HepG2 (cell line): Measurements from ENCODE around the gene KRT36. TPM values are rescaled to one million over a fixed set of nuclear protein-coding genes. Genes with fewer than 3 reads are reported as not detected.
A peak's percentile ranks its signal among the peaks of the same experiment; 100 is the strongest.

Experiments used
- ATAC-seq: fragments of 200-7000 bp; cut with Tn5 transposase; 3 replicates; pipeline ENCODE4 v1.9.1; 2020; ENCODE audit warnings: mild to moderate bottlenecking, moderate library complexity
- BruUV-seq: library from RNA; stranded (reverse); fragments of 400-500 nt; replicated peaks from 2 replicates; lab custom pipeline; 2021; lab: Mats Ljungman, UMichigan
- CTCF ChIA-PET: fragments of 300-600 bp; formaldehyde crosslinking; extraction: SDS; loops from one replicate; lab custom pipeline; 2021; ENCODE audit warnings: low total read pairs, inconsistent platforms, low intra/inter-chr PET ratio; lab: Yijun Ruan, JAX
- POLR2A ChIA-PET: fragments of 350-600 bp; sonication (Branson Sonifier 250); formaldehyde crosslinking; loops from one replicate; lab custom pipeline; 2020; ENCODE audit warnings: antibody characterized with exemption, inconsistent platforms; lab: Yijun Ruan, JAX
- DNase-seq: peaks from one replicate; pipeline ENCODE4 v3.0.0-alpha.2; 2015; ENCODE audit warnings: low spot score
- FAIRE-seq: peaks from 3 replicates; lab custom pipeline; 2011; peaks lifted over from hg19 to GRCh38; lab: Jason Lieb, UNC
- H2AFZ ChIP-seq: one replicate; pipeline ENCODE4 v1.6.1; 2011; ENCODE audit warnings: low read length, inconsistent platforms
- H3K27ac ChIP-seq: fragments of 300-600 bp; 3 replicates; pipeline ENCODE4 v1.8.0; 2011; ENCODE audit warnings: mixed run types, mild to moderate bottlenecking, mixed read lengths, low read length, inconsistent platforms; ENCODE audit not compliant: insufficient read depth; ENCODE audit errors: extremely low read length
- H3K27me3 ChIP-seq, 2 experiments: fragments of 200-600 bp in 1 of 2; 2 replicates in 1 of 2; 3 replicates in 1 of 2; pipeline versions ENCODE4 v1.6.0 to v1.8.0; 2011; ENCODE audit warnings: low read length in 2 of 2, mild to moderate bottlenecking in 2 of 2, moderate library complexity in 2 of 2, inconsistent platforms in 1 of 2; ENCODE audit not compliant: insufficient read depth in 2 of 2, control insufficient read depth in 1 of 2
- H3K36me3 ChIP-seq, 2 experiments: fragments of 200-600 bp in 1 of 2; replicated peaks in 1 of 2; 2 replicates in 1 of 2; 3 replicates in 1 of 2; pipeline versions ENCODE4 v1.5.1 to v1.8.0; 2011; ENCODE audit warnings: low read length in 2 of 2, inconsistent platforms in 1 of 2; ENCODE audit not compliant: insufficient read depth in 2 of 2, control insufficient read depth in 1 of 2
- H3K4me1 ChIP-seq: 2 replicates; pipeline ENCODE4 v1.5.1; 2012; ENCODE audit warnings: low read length, inconsistent platforms; ENCODE audit not compliant: insufficient read depth
- H3K4me2 ChIP-seq: 2 replicates; pipeline ENCODE4 v1.6.0; 2011; ENCODE audit warnings: low read depth, low read length, inconsistent platforms
- H3K4me3 ChIP-seq, 3 experiments: fragments of 200-600 bp in 1 of 3; sonication (generic), shearing (Covaris generic) in 1 of 3; replicated peaks in 1 of 3; 2 replicates each; pipeline ENCODE4 v1.5.1; 2011 to 2016; ENCODE audit warnings: low read length in 3 of 3, inconsistent platforms in 2 of 3, low read depth in 2 of 3, mild to moderate bottlenecking in 2 of 3, control low read depth in 1 of 3, mixed read lengths in 1 of 3; ENCODE audit not compliant: insufficient read depth in 1 of 3
- H3K79me2 ChIP-seq: one replicate; pipeline ENCODE4 v1.6.1; 2011; ENCODE audit warnings: low read length, inconsistent platforms; ENCODE audit not compliant: insufficient read depth
- H3K9ac ChIP-seq: 2 replicates; pipeline ENCODE4 v1.6.0; 2011; ENCODE audit warnings: mild to moderate bottlenecking, low read depth, low read length, inconsistent platforms; ENCODE audit not compliant: insufficient read depth
- H3K9me3 ChIP-seq: 2 replicates; pipeline ENCODE4 v1.5.1; 2012; ENCODE audit warnings: mild to moderate bottlenecking, low read length
- H4K20me1 ChIP-seq: 2 replicates; pipeline ENCODE4 v1.6.0; 2011; ENCODE audit warnings: inconsistent platforms, mild to moderate bottlenecking, low read length, moderate library complexity; ENCODE audit not compliant: insufficient read depth
- LCORL ChIP-seq, 2 experiments: fragments of 450-650 bp in 1 of 2; sonication (generic) in 1 of 2; formaldehyde crosslinking in 1 of 2; IDR thresholded peaks; 2 replicates each; pipeline versions ENCODE4 v1.5.0 to v1.6.1; 2017 to 2020; ENCODE audit warnings: antibody characterized with exemption in 1 of 2, missing genetic modification reagents in 1 of 2
- PRPF4 ChIP-seq: fragments of 200-400 bp; formaldehyde crosslinking; IDR thresholded peaks from 2 replicates; pipeline ENCODE4 v1.6.1; 2016; ENCODE audit warnings: low read length, low read depth; ENCODE audit not compliant: poor library complexity, severe bottlenecking
- SRSF4 ChIP-seq: fragments of 200-400 bp; formaldehyde crosslinking; IDR thresholded peaks from one replicate; pipeline ENCODE4 v1.6.1; 2018; ENCODE audit warnings: mild to moderate bottlenecking, low read depth, low read length, moderate library complexity; ENCODE audit not compliant: poor library complexity, severe bottlenecking
- U2AF2 ChIP-seq: fragments of 200-400 bp; formaldehyde crosslinking; IDR thresholded peaks from 2 replicates; pipeline ENCODE4 v1.6.1; 2017; ENCODE audit warnings: low read depth, mild to moderate bottlenecking, low read length
- ZNF251 ChIP-seq: sonication (generic); formaldehyde crosslinking; IDR thresholded peaks from 2 replicates; pipeline ENCODE4 v1.9.0; 2021; ENCODE audit warnings: mild to moderate bottlenecking, missing genetic modification reagents
- ZNF335 ChIP-seq: sonication (generic); formaldehyde crosslinking; IDR thresholded peaks from 2 replicates; pipeline ENCODE4 v1.4.0; 2020; ENCODE audit warnings: missing genetic modification reagents
- ZNF607 ChIP-seq: sonication (generic); formaldehyde crosslinking; IDR thresholded peaks from 2 replicates; pipeline ENCODE4 v1.5.1; 2020; ENCODE audit warnings: missing genetic modification reagents, mild to moderate bottlenecking, borderline replicate concordance
- ZNF891 ChIP-seq: sonication (generic); formaldehyde crosslinking; IDR thresholded peaks from 2 replicates; pipeline ENCODE4 v1.5.0; 2020; ENCODE audit warnings: mild to moderate bottlenecking, missing genetic modification reagents
- WGBS: methylation state at CpG from one replicate; pipeline ENCODE4 v1.1.6; 2017; ENCODE audit warnings: low lambda C conversion rate; 5-methylcytosine and 5-hydroxymethylcytosine counted together
- in situ Hi-C: cut with HindIII; loops from 2 replicates; pipeline ENCODE4 v1.10.0; 2017; ENCODE audit warnings: low pct_unique_long_range_greater_than_20kb; ENCODE audit not compliant: extremely low pct_ligation_motif_present
- intact Hi-C: fragments of 100-400 bp; cut with micrococcal nuclease; formaldehyde crosslinking; loops from one replicate; pipeline ENCODE4 v1.10.0; 2022; ENCODE audit not compliant: unreplicated experiment
- polyA plus RNA-seq, 8 experiments: library from polyadenylated mRNA; depleted of rRNA in 3 of 8; stranded (reverse) in 7 of 8; unstranded in 1 of 8; fragments of >200 nt; fragmentation: Illumina TruSeq in 4 of 8; extraction: Trizol in 4 of 8; gene quantifications; 2 replicates each; pipeline versions ENCODE4 v1.2.1 to v1.2.3, GENCODE V29; 2011 to 2016; ENCODE audit warnings: low read depth in 4 of 8, missing spikeins in 1 of 8, mixed read lengths in 1 of 8; ENCODE audit not compliant: insufficient read depth in 1 of 8
- total RNA-seq, 5 experiments: library from RNA; depleted of rRNA; stranded (reverse); fragments of >200 nt; fragmentation: Illumina TruSeq; extraction: Trizol; gene quantifications; 2 replicates each; pipeline ENCODE4 v1.2.3, GENCODE V29; 2016; ENCODE audit warnings: low read depth in 1 of 5

The KRT36 gene
- total and polyA plus RNA-seq, 2 of the 13 experiments (the other 11 are each of a cell fraction or from before 2014, with no cell fraction given): not detected

DNA sequence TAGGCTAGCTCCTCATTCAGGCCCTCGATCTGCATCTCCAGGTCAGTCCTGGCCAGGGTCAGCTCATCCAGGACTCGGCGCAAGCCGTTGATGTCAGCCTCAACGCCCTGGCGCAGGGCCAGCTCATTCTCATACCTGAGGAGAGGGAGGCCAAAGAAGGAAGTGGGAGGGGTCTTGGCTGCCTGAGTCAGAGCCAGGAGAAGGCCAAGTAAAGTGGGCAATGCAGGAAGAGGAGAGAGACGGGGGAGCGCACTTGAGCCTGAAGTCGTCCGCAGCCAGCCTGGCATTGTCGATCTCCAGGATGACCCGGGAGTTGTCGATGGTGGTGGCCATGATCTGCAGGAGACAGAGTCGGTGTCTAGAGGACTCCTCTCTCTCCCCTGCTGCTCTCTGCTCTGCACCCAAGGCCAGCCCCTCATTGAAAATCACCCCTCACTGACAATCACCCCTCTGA lies 27.1 kb upstream of the KRT36 start (continued):
- TF ChIP-seq SRSF4: no peak

DNA sequence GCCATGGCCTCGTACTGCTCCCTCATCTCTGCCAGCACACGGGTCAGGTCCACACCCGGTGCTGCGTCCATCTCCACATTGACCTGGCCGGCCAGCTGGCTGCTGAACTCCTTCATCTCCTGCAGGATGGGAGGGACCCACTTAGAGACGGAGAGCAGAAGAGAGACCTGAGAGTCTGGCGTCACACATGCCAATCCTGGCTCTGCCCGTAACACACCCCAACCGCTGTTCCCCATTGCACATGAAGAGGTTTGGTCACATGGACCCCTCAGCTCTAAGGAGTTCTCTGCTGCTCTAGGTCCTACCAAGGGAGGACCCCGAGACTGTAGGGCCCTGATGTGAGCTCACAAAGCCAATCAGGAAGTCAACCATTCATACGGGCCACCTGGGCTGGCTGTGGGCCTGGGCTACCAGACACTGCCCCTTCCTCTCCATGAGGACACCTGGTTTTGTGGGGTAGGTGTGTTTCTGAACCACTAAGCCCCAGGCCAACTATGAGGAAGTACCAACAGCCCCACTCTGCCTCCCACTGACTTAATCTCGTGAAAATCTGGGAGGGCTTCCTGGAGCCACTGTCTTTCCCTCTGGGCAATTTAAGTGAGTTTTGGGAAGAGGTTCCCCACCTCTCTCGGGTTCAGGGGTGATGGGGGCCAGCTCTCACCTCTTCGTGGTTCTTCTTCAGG lies 26.6 kb upstream of the KRT36 start:
- H3K27ac ChIP-seq: no peak overlapping the region
- ATAC-seq (no peak), FAIRE-seq (no peak), DNase-seq (no peak)
- H4K20me1 ChIP-seq: no peaks in the 10 kb centered on the region
- H3K9me3 ChIP-seq: no peaks in the 10 kb centered on the region
- no peak overlapping the region for H3K4me2 ChIP-seq
- H3K27me3 ChIP-seq: peaks cover 1 to 10% of the 10 kb centered on the region in 2 experiments; a peak in 4 of 5 replicates
- H3K36me3 ChIP-seq: no peaks in the 10 kb centered on the region
- no peak overlapping the region for H3K9ac ChIP-seq
- TF ChIP-seq ZNF607: no peak
- no peak for TF ChIP-seq ZNF891 (CRISPR knock-in tag)
- no peak for TF ChIP-seq ZNF335 (CRISPR knock-in tag)
- TF ChIP-seq PRPF4: no peak
- TF ChIP-seq U2AF2: no peak
- CTCF ChIA-PET: no interaction called here
- POLR2A ChIA-PET: no interaction called here
- H3K4me1 ChIP-seq: peaks cover 22% of the 10 kb centered on the region
- no peak overlapping the region for H2AFZ ChIP-seq
- in situ Hi-C loops (no loop called here), intact Hi-C loops (no loop called here)
- H3K4me3 ChIP-seq: no peak overlapping the region
- BruUV-seq: no TSS peak
- no peaks in the 10 kb centered on the region for H3K79me2 ChIP-seq
- 54% methylated on average over 12 of the region's 14 CpGs for WGBS

DNA sequence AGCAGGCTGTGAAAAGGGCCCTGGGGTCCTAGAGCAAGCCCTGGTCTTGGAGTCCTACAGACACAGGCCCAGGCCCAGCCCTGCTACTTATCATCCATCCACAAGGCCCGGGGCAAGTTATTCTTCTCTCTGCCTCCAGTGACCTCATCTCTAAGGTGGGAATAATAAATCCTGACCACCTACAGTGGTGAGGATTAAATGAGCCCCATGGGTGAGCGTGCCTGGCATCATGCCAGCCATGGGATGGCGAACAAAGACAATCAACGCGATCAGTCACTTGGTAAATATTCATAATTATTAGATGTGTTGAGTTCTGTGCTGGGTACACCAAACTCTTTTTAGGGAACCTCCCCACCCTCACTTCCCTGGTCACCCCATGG lies 23.4 kb upstream of the KRT36 start:
- in situ Hi-C loops: no loop called here
- POLR2A ChIA-PET: no interaction called here
- Histone ChIP-seq H3K9me3 (no peaks in the 10 kb centered on the region), H2AFZ (no peak overlapping the region), H3K4me3 (no peak overlapping the region), H4K20me1 (no peaks in the 10 kb centered on the region), H3K36me3 (no peaks in the 10 kb centered on the region), H3K4me2 (no peak overlapping the region), H3K27me3 (peaks cover 5 to 37% of the 10 kb centered on the region in 2 experiments), H3K4me1 (no peaks in the 10 kb centered on the region), H3K27ac (no peak overlapping the region), H3K9ac (no peak overlapping the region), H3K79me2 (no peaks in the 10 kb centered on the region)
- DNase-seq (no peak), ATAC-seq (no peak), FAIRE-seq (no peak)
- intact Hi-C loops: no loop called here
- TF ChIP-seq LCORL (IDR thresholded peaks at IDR 0.05) (peak; percentile 70), LCORL (CRISPR knock-in tag; IDR thresholded peaks at IDR 0.05) (no peak), ZNF251 (CRISPR knock-in tag) (no peak)
- WGBS: 67% methylated on average over 5 of the region's 5 CpGs
- CTCF ChIA-PET: no interaction called here
- no TSS peak for BruUV-seq
